Measurements from ENCODE around the gene P2RY2.

DNA sequence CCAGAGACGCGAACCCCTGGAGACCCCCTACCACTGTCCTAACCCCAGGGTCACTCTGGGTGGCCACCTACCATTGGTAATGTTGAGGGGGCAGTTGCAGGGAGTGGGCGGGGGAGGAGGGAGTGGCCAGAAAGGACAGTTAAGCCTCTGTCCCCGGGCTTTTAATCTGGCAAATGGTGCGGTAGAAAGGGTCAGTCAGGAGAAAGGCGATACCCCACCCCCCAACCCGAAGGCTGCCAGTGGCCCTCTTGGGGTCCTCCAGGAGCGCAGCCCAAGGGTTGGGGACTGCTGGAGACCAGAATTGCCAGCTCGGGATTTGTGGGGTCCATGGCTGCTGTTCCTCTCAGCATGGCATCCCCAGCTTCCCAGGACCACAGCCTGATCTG, 742 bp downstream of the P2RY2 start:
- TF ChIP-seq, protein P1, sequence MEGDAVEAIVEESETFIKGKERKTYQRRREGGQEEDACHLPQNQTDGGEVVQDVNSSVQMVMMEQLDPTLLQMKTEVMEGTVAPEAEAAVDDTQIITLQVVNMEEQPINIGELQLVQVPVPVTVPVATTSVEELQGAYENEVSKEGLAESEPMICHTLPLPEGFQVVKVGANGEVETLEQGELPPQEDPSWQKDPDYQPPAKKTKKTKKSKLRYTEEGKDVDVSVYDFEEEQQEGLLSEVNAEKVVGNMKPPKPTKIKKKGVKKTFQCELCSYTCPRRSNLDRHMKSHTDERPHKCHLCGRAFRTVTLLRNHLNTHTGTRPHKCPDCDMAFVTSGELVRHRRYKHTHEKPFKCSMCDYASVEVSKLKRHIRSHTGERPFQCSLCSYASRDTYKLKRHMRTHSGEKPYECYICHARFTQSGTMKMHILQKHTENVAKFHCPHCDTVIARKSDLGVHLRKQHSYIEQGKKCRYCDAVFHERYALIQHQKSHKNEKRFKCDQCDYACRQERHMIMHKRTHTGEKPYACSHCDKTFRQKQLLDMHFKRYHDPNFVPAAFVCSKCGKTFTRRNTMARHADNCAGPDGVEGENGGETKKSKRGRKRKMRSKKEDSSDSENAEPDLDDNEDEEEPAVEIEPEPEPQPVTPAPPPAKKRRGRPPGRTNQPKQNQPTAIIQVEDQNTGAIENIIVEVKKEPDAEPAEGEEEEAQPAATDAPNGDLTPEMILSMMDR (IDR thresholded peaks at IDR 0.05; ENCODE audit: low read depth, low read length, missing input control): no peak
- no peak for TF ChIP-seq ZBTB33 (IDR thresholded peaks at IDR 0.05)
- TF ChIP-seq RAD21 (IDR thresholded peaks at IDR 0.05): no peak
- no peak for TF ChIP-seq GABPA (IDR thresholded peaks at IDR 0.05 in 1 of 2, conservative IDR thresholded peaks at IDR 0.05 in 1 of 2)
- TF ChIP-seq, protein P2, sequence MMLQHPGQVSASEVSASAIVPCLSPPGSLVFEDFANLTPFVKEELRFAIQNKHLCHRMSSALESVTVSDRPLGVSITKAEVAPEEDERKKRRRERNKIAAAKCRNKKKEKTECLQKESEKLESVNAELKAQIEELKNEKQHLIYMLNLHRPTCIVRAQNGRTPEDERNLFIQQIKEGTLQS (IDR thresholded peaks at IDR 0.05): no peak
- TF ChIP-seq, protein P3, sequence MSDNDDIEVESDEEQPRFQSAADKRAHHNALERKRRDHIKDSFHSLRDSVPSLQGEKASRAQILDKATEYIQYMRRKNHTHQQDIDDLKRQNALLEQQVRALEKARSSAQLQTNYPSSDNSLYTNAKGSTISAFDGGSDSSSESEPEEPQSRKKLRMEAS (IDR thresholded peaks at IDR 0.05): no peak

Measured in liver (tissue), 3 donors.